Activated CD4-positive, alpha-beta T cell treated with anti-CD3 and anti-CD28 coated beads, Interleukin-2, Interleukin-4, amounts not matched to agents 100 ng/mL and 50 ng/mL, durations not matched to agents 16 hours and 8 hours (primary cell): ENCODE results near the gene RNF5.
A peak's percentile ranks its signal among the peaks of the same experiment; 100 is the strongest.
"Not testable (repeated sequence)": the region's sequence is repeated elsewhere in the genome, so short reads cannot be mapped to it uniquely, and the experiment has no call there.

Experiments
- DNase-seq: peaks from one replicate; pipeline ENCODE4 v3.0.0-alpha.2; 2020; ENCODE audit warnings: low spot score

Gene RNF5

DNA sequence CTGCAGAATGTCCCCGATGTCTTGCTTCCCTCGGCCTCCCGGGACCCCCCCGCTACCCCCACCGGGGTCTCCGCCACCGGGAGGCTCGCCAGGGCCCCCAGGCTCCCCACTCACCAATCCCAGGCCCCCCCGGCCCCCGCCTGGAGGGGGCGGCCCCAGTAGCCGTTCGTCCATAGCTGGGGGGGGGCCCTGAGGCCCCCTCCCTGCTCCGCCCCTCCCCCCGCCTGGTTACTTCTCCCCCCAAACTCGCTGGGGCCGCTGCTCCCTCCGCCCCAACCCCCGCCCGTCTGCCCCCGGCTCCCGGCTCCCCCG lies 11.5 kb downstream of the RNF5 start:
- DNase-seq, result no peak

DNA sequence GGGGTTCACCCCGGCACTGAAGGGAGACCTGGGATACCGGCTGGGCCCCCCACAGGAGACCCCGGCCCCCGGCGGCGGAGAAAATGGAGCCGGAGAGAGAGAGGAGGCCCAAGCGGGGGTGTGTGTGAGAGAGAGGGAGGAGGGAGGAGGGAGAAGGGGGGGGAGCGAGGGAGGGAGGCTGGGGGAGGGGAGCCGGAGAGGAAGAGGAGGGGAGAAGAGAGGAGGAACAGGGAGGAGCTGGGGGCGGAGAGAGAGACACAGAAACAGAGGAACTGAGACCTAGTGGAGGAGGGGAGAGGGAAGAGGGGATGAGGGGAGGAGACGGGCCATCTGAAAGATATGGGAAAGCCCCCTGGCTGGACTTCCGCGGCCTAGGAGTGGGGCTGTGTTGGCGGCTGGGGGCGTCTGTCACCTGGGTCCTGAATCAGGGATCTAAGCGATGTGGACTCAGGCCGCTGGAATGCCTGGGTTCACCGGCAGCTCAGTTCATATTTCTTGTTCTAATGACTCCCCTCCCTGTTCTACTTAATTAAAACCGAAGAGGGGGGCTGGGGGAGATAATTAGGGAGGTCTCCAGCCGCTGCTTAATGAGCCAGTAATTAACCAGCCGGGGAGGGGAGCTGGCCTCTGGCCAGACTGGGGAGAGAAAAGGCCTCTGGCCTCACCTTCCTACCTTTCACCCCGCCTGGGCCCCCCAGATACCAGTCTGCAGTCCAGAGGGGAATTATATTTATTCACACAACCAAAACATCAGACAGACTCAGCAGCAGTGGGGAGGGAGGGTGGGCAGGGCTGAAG lies 12.0 kb downstream of the RNF5 start, which contains the start of gene PBX2:
Gene PBX2 (minus strand): TSS at position 149 of the 798 bp plus-strand sequence. CDS start 287 bp downstream, outside the sequence.
- DNase-seq, result peak; percentile 91

GRCh38 chr6:32190911-32191677 lies 12.9 kb downstream of the RNF5 start:
- no peak for DNase-seq

DNA sequence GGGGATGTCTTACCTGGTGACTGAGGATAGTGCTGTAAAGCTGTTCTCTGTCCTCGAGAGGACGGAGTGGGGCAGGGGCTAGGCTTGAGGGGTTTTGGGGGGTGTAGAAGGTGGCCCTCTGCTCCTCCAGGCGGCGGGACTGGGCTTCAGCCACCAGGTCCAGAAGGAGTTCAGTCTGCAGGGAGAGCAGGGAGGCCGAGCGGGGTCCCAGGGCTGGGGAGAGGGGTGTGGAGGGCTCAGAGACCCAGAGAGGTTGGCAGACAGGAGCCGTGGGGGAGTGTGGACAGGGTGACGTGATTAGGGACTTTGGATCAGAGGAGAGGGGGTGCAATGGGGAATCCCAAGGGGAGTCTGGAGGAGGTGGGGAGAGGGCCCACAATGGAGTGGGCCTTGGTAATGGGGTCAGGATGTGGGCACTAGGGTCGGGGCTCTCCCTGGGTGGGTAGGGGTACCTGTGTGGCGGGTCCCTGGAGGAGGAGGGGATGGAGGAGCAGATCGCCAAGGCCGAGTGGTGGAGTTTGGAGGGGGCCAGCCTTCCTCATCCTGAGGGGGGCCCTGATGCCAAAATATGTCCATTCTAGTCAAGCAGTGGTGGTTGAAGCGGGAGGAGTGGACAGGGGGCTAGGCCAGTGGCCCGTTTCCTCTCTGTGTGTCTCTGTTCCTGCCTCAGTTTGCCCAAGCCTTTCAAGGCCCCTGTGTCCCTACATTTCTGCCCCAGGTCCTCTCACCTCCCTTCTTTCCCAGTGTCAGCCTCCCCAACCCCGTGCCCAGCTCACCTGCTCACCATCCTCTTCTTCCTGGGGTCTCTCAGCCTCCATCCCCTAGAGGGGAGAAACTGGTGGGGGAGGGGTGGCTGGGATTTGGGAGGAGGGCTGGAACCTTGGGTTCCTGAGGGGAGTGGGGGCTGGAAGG lies 13.7 kb downstream of the RNF5 start:
- no peak for DNase-seq

- peak; percentile 62 for DNase-seq
Observed at GRCh38 chr6:32192608-32193039, 14.4 kb downstream of the RNF5 start, which contains the start of gene GPSM3. Gene GPSM3, minus strand, starts transcription at chr6:32192643. Its CDS starts 130 bp downstream, at chr6:32192513.

DNA sequence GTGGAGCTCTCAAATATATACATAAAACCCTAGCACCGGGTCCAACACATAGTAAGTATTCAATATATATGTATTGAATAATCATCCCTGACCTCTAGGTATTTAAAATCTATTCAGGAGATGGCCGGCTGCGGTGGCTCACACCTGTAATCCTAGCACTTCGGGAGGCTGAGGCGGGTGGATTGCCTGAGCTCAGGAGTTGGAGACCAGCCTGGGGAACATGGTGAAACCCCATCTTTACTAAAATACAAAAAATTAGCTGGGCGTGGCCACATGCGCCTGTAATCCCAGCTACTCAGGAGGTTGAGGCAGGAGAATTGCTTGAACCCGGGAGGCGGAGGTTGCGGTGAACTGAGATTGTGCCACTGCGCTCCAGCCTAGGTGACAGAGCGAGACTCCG lies 14.9 kb downstream of the RNF5 start:
- DNase-seq, result not testable (repeated sequence)

DNA sequence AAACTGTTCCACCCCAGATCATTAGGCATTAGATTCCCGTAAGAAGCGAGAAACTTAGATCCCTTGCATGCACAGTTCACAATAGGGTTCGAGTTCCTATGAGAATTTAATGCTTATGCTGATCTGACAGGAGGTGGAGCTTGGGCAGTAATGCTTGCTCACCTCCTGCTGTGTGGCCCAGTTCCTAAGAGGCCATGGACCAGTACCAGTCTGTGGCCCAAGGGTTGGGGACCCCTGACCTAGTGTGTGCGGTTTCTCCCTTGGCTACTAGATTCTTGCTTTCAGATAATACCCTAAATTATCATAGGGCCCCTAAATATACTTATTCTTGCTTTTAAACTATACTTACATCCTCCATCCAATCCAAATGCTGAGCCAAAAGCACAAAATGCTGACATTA lies 16.2 kb downstream of the RNF5 start:
- no peak for DNase-seq

- DNase-seq, result peak; percentile 45
Observed at GRCh38 chr6:32194825-32195651, 16.8 kb downstream of the RNF5 start.

DNA sequence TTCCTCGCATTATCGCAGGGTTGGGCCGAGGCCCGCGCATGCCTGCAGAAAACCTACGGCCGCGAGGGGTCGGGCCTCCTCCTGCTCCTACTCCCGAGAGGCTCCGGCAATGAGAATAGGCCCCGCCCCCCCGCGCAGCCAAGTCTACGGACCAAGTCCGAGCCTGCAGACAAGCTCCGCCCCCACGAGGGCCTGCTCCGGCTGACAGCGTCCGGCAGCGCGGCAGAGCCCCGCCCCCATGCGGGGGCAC lies 17.4 kb downstream of the RNF5 start:
- DNase-seq, result peak; percentile 100

DNA sequence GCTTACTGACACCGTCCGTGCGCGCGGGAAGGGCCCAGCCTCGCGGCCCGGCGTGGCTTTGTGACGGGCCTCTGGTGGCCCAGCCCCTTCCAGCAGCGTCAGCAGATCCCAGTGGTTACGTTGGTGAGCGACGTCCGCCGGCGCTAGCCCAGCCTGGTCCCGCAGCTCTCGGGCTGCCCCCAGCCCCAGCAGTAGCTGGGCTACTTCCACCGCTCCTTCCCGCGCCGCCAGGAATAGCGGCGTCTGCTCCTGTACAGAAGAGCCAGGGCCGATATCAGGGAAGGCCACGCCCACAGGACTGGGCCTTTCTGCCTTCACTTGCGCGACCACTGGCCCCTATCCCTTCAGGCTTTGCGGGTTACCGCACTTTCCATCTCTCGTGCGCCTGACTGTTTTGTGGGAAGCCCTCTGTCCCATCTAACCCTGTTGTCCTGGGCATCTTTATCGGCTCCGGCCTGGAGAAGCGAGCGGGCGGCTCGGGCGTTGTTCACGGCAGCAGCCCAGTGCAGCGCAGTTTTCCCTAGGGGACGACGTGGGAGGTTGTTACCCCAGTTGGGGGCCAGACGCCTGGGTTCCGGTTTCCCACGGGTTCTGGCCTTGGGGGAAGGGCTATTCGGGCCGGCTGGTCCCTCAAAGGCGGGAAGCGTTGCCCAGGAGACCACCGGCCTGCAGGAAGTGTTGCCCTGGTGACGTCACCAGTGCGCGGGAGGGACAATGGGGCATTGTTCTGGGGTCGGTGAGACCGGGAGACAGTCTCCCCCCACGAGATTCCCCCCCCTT lies 17.9 kb downstream of the RNF5 start:
- DNase-seq, result peak; percentile 63

- no peak for DNase-seq
Observed at GRCh38 chr6:32196682-32197616, 18.7 kb downstream of the RNF5 start.

DNA sequence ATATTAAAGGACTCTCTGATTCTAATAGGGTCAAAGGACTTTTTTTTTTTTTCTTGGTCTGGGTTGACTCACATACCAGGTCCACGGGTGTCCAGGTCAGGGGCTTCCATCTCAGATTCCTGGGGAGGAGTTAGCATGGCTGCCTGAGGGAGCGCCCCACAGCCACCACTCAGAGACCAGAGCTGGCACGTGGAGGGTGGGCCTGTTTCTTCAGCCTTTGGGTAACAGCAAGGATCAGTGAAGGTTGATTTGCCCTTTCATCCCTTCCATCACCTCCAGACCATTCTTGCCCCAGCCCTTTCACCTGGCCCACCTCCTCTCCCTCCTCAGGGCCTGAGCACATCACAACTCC lies 20.1 kb downstream of the RNF5 start:
- no peak for DNase-seq

GRCh38 chr6:32198866-32199265 lies 20.7 kb downstream of the RNF5 start:
- no peak for DNase-seq

- no peak for DNase-seq
Observed at GRCh38 chr6:32200711-32201475, 22.7 kb downstream of the RNF5 start.

DNA sequence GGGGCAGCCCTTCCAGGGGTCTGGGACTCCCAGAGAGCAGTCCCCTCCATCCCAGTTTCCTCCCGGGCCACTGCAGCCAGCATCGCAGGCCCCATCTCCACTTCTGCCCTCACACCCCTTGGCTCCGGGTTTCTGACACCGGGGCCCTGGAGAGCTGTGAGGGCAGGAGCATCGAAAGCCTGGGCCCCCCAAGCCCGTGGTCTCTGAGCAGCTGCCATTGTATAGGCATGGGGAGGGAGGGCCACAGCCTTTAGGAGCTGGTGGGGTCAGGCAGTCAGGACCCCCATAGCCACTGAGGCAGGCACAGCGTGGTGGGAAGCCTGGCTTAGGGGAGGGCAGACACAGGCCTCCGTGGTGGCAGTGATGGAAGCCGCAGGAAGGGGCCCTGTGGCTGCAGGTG lies 24.0 kb downstream of the RNF5 start:
- no peak for DNase-seq

DNA sequence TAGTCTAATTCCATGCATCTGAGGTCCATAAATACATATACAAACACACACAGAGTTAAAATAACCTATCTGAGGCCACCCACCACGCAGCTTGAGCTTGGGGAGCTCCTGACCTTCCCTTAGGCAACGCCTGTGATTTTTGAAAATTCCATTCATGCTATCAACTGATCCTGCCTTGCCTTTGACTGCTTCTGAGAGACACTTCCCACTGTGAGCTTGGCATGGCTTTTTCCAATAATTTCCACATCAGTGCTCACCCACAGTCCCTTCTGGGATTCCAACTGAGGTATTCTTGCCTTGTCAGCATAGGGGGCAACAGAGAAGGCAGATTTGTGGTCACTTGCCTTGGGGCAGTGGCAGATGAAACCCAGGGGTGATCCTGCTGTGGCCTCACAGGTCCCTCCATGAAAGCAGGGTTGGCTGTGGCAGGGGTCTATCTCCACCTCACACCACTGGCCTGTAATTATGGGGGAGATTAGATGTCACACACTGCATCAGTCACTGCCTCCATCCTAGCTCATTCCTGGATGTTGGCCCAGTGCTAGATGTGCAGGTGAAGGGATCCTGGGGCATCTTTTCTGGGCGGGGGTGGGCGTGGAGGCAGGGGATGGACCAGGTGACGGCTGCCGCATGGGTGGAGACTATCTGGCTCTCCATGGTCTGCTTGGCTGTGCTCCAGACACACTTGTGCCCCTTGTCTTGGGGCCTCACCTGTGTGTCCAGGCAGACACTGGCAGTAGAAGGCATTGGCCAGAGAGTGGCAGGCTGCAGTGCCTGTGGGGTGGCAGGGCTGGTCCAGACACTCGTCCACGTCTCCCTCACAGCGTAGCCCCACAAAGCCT lies 25.4 kb downstream of the RNF5 start:
- no peak for DNase-seq

GRCh38 chr6:32204268-32204715 lies 26.1 kb downstream of the RNF5 start:
- no peak for DNase-seq

DNA sequence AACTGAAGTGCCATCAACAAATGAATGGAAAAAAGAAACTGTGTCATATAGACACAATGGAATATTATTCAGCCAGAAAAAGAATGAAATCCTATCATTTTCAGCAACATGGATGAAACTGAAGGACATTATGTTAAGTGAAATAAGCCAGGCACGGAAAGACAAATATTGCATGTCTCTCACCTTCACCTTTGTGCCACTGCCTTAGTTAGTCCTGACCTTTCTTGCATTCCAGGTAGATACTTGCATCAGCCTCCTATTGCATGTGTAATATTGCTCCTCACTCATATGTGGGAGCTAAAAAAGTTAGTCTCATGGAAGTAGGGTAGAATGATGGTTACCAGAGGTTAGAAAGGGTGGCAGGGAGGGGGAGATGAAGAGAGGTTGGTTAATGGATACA lies 30.8 kb downstream of the RNF5 start:
- DNase-seq, result no peak
